Kidney glomerular epithelial cell (primary cell): ENCODE results near the gene PTGR2.
"Not testable (repeated sequence)": the region's sequence is repeated elsewhere in the genome, so short reads cannot be mapped to it uniquely, and the experiment has no call there.

Source experiments
- DNase-seq: peaks from one replicate; lab custom pipeline; 2025; lab: John Stamatoyannopoulos, UW

Gene PTGR2

GRCh38 chr14:73833530-73834260 lies 17.9 kb upstream of the PTGR2 start:
- peak; percentile 91 for DNase-seq

GRCh38 chr14:73834261-73834625 lies 17.4 kb upstream of the PTGR2 start:
- no peak for DNase-seq

GRCh38 chr14:73838293-73839034 lies 13.2 kb upstream of the PTGR2 start:
- DNase-seq: not testable (repeated sequence)

- no peak for DNase-seq
Measured at GRCh38 chr14:73842201-73842600, 9.4 kb upstream of the PTGR2 start.

- no peak for DNase-seq
Measured at GRCh38 chr14:73842851-73843250, 8.8 kb upstream of the PTGR2 start.

GRCh38 chr14:73843296-73843695 lies 8.3 kb upstream of the PTGR2 start:
- no peak for DNase-seq

- DNase-seq: no peak
Measured at GRCh38 chr14:73846947-73847346, 4.7 kb upstream of the PTGR2 start.

- peak; percentile 86 for DNase-seq
Measured at GRCh38 chr14:73851000-73851399, 631 bp upstream of the PTGR2 start.

GRCh38 chr14:73859145-73859544 lies 7.5 kb downstream of the PTGR2 start:
- no peak for DNase-seq

- DNase-seq: no peak
Measured at GRCh38 chr14:73861073-73861472, 9.4 kb downstream of the PTGR2 start.

GRCh38 chr14:73862480-73862879 lies 10.8 kb downstream of the PTGR2 start:
- DNase-seq: no peak

GRCh38 chr14:73863209-73863608 lies 11.6 kb downstream of the PTGR2 start:
- DNase-seq: no peak

- no peak for DNase-seq
Measured at GRCh38 chr14:73865534-73866113, 14.0 kb downstream of the PTGR2 start.

- DNase-seq: not testable (repeated sequence)
Measured at GRCh38 chr14:73869754-73870153, 18.1 kb downstream of the PTGR2 start.

- DNase-seq: no peak
Measured at GRCh38 chr14:73870525-73871235, 19.0 kb downstream of the PTGR2 start.

- no peak for DNase-seq
Measured at GRCh38 chr14:73873660-73874059, 22.0 kb downstream of the PTGR2 start.

- no peak for DNase-seq
Measured at GRCh38 chr14:73877790-73878189, 26.2 kb downstream of the PTGR2 start.

- DNase-seq: no peak
Measured at GRCh38 chr14:73878436-73878835, 26.8 kb downstream of the PTGR2 start.

GRCh38 chr14:73879027-73879426 lies 27.4 kb downstream of the PTGR2 start:
- no peak for DNase-seq

GRCh38 chr14:73884438-73885190 lies 33.0 kb downstream of the PTGR2 start:
- no peak for DNase-seq

GRCh38 chr14:73886449-73887317 lies 35.1 kb downstream of the PTGR2 start, which contains the start of gene ZNF410:
Gene ZNF410 (plus strand): TSS chr14:73886859. CDS start chr14:73892176, 5,317 bp downstream.
- peak; percentile 94 for DNase-seq
